Activated CD8-positive, alpha-beta memory T cell treated with anti-CD3 and anti-CD28 coated beads, Interleukin-2, amount 50 U/mL, for 1 hour (primary cell): Measurements from ENCODE around the gene ABI3BP.
"Not testable (repeated sequence)": the region's sequence is repeated elsewhere in the genome, so short reads cannot be mapped to it uniquely, and the experiment has no call there.

Experiments
- DNase-seq: peaks from one replicate; pipeline ENCODE4 v3.0.0-alpha.2; 2020; ENCODE audit errors: extremely low read depth

Gene ABI3BP

DNA sequence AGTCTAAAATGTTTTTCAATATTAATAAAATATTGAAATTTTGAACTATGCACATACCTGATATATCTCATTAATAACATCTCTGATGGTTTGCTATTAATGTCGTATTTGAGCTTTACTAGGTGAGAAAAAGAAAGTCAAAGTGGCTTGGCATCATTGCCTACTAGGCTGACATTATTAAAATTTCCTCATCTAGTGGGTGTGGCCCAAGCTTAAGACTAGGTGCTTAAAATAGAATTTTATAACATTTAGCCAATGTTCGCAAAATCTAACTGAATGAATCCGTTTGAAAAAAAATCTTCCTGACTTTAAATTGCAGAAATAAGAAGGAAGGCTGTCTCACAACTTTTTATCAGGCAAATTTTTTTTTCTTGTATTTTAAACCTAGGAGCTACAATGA, 46.1 kb downstream of the ABI3BP start:
- DNase-seq, result no peak

DNA sequence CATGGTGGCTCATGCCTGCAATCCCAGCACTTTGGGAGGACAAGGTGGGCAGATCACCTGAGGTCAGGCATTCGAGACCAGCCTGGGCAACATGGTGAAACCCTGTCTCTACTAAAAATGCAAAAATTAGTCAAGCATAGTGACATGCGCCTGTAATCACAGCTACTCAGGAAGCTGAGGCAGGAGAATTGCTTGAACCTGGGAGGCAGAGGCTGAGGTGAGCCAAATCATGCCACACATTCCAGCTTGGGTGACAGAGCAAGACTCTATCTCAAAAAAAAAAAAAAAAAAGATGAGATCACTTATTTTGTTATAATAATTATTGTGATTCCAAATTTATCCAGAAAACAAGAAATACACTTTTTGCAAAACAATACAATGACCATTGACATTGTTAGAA, 47.1 kb downstream of the ABI3BP start:
- not testable (repeated sequence) for DNase-seq

DNA sequence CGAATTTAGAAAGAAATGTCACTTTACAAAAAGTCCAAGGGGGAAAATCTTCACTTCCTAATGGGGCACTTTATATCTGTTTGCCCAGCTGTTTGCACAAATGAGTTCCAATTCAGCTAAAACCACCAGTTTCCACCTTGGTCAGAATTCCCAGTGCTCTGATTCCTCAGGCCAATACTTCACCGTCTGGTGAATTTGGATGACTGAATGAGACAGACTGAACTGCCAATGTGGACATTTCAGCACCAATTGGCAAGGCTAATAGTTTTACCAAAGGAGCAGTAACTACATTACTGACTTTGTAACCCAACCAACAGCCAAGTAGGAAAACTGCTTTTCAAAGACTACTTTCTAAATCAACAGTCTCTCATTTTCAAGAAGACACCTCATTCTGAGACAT, 51.8 kb downstream of the ABI3BP start:
- no peak for DNase-seq

DNA sequence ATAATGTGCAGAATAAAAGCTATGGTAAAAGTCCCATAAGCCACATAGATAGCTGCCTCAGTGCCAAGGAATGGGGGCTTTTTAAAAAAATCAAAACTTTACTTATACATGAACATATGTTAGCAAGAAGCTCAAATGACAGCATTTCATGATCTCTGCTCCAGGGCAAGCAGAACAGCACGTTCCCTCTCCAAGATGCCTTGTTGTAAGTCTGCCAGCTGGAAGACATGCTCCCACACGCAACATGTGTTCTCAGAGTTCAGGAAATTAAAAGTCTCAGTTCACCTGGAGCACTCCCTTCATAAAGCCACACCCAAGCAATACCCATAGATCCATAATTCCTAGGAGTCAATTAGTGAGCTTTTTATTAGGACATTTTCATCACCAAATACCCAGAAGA, 52.2 kb downstream of the ABI3BP start:
- no peak for DNase-seq

DNA sequence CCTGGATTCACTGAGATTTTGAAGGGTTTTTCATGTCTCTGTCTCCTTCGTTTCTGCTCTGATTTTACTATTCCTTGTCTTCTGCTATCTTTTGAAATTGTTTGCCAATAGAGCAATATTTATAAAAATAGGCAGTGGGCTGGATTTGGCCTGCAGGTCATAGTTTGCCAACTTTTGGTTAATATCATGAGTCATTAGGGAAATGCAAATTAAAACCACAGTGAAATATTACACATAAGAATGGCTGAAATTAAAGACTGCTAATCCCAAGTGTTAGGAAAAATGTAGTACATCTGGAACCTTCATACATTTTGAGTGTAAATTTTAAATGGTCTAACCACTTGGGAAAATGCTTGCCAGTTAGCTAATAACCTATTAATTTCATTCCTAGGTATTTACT, 56.3 kb downstream of the ABI3BP start:
- DNase-seq, result no peak

DNA sequence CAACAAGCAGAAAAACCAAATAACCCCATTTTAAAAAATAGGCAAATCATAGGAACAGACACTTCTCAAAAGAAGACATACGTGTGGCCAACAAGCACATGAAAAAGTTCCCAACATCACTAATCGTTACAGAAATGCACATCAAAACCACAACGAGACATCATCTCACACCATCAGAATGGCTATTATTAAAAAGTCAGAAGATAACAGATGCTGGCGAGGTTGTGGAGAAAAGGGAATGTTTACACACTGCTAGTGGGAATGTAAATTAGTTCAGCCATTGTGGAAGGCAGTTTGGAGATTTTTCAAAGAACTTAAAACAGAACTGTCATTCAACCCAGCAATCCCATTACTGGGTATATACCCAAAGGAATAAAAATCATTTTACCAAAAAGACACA, 60.7 kb downstream of the ABI3BP start:
- DNase-seq, result no peak

DNA sequence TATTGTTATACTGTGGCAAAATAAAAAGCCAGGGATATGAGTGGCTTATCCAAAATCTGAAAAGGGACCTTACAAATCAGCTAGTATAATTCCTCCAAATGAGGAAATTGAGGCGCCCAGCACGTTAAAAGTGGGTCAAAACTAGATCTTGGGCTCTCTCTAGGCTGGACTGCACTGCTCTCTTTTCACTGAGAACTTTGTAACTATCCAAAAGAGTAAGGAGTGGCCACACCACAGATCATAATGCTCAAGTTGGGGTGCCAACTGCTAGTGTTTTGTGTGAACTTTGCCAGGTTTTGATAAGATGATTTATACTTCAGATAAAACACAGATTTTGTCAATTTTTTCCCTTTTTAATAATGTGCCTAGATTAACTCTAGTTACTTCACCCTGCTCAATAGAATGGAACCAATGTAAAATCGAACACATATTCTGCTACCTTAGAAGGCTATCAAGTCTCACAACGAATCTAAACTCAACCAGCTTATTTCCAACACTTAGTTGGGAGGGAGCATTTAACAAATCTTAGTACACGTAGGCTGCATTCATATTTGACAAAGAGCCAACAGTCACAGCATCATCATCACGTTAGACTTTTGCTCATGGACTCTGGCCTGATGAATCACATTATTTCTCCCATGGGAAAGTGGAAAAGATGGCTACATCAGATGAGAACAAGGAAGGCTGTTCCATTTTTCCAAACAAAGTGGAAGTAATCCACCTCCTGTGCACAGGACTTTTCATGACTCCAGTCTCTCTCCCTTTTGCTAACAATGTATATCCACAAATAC, 64.4 kb downstream of the ABI3BP start:
- no peak for DNase-seq

DNA sequence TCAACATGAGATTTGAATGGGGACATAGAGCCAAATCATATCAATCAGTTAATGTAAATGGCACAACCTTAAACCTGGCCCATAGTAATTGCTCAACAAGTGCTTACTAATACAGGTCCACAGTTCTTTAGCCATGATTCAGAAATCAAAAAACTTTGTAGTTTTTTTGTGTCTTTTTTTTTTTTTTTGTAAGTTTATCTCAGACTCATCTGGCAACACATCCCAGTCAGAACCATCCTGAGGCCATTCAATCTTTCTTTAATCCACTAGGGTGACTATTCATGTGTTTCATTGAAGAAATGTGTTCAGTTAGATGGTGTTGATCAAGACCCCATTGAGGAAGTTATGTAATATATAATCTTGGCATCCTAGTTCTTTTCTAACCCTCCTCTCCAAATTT, 65.4 kb downstream of the ABI3BP start:
- DNase-seq, result no peak

DNA sequence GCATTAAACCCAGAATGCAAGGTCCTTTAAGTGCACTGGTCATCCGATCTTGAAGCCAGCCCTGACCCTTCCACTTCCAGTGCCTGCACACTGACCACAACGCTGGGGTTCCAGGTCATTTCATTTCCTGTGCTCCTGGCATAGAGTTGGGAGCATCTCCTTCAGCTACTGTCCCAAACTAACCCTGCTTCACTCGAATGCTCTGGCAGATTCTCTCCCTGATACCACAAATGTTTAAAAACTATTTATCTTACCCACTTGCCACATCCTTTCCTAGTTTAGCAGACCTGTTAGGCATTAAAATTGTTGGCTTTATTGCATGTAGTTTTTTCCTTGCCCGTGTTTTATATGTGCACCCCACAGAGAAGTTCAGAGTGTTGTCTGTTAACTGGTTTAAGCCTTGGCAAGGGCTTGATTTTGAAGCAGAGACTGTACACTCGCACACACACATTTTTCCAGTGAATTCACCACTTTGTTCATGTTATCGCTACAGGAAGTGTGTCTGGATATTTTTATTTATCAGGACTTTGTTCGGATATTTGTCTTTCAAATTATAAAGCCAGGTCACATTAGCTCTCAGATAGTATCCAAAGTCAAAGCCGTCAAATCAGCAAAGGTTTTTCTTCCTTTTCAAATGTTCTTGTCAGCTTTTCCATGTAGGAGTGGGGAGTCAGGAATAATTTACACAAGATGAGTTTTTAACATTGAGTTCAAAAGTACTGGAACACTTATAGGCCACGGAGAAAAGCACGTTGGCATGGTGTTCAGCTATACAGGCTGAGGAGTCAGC, 77.3 kb downstream of the ABI3BP start:
- DNase-seq, result no peak

DNA sequence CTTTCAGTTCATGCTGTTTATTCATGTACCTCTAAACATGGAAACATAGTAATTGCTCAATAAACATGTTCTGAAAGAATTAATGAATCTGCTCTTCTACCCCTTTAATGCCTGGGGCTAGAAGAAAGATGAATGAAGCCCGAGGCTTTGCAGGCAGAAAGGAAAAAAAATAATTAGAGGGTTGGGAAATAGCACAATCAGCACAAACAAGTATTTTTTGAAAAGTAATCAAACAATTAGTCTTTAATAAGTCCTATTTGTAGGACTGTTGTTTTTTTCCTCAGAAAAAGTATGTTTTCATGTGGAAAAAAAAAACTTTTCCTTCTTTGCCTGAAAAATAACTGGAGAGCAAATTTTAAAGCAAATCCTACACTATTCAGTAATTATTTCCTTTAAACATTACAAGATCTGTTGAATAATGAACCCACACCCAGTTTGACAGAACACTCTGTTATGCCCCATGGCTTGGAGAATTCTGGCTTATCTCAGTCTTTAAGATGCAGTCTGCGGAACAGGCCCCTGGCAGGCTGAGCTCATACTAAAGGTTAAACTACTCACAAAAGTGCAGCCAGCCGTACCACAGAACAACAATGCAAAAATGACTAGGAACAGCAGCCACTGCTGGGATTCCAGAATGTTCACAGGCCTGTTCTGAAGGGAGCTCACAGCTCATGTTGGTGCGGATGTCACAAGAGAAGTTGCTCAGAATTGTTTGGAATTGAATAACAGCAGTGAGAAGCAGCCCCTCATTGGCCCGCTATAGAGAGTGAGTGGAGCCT, 79.2 kb downstream of the ABI3BP start:
- DNase-seq, result no peak

DNA sequence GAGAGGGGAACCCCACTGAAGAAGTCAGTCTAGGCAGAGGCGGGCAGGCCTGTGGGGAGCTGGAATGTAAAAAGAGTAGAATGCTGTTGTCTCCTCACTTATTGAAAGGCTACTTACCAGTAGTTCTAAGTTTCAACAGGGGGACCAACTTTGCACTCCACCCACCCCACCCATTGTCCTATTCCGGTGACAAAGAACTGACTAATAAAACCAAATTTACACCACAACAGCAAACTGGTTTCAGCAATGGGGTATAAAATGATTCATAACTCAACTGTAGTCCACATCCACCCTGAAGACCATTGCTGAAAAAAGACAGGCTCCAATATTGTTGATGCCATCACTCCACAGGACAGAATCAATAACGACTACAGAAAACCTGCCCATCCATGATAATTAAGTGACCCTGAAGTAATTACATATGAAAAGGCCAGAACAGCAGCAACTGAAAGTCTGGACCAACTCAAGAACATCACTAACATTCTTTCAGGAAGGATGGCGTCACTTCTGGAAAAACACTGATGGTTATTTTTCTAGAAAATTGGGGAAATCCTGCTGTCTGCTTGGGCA, 80.2 kb downstream of the ABI3BP start:
- no peak for DNase-seq

DNA sequence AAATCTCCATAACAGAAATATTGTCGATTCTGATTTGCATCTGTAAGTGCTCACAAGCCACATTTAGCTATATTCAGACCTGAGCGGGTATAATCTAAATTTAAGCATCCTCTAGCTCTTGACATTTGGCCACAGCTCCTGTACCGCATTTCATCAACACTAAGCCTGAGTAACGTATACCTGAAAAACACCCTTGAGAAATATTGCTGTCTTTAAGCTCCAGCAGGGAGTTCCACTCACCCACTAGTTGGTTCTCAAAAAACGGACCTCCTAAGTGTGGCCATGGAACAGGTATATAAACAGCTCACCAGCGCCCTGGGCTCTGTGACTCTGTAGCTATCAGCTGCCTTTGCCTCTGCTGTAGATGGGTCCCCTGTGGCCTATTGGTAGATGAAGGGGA, 80.7 kb downstream of the ABI3BP start:
- no peak for DNase-seq

DNA sequence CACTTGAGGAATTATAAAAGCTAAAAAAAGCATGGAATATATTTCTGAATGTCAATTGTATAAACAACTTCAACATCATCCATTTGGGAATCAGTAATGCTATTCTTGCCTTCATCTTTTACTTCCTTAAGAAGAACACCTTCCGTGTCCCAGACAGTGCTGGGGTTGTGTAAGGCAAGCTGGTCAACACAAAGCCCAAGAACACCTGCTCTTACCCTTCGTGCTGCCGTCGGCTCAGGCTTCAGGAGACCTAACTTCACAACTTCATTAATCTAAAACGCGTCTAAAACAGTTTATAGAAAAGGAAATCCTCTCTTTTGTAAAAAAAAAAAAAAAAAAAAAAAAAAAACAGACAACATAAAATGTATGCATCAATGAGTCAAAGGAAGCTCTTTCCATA, 81.3 kb downstream of the ABI3BP start:
- no peak for DNase-seq

DNA sequence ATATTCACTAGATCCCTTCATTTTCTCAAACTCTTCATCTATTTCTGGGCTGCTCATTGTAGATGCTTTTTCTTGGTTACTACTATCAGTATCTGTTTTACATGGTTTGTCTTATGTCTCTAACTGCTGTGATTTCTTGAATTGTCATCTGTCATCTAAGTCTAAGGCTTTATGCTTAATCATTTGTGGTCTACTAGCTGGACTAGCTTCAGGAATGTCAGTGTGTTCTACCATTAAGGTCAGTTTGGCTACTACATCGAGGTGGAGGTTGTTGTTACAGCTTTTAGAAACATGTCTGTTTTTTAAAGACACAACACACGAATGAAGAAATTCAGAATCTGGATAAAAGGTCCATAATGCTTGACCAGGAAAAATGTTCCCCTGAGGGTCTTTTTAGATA, 82.2 kb downstream of the ABI3BP start:
- no peak for DNase-seq

DNA sequence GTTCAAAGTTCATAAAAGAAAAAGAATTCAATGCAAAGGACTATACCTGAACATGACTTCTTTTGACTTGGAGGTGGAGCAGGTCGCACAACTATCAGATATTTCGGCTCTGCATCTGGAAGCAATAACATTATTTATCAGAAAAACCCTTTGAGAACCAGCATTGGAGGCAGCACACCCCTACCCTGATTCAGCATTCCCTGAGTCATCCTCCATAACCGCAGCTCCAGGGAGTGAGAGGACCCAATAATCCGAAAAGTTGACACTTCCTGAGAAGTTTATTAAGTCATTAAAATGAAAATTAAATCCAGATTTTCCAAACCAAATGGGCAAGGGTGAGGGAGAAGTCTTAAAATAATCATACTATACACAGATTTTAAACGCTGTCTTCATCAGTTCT, 90.6 kb downstream of the ABI3BP start:
- no peak for DNase-seq

DNA sequence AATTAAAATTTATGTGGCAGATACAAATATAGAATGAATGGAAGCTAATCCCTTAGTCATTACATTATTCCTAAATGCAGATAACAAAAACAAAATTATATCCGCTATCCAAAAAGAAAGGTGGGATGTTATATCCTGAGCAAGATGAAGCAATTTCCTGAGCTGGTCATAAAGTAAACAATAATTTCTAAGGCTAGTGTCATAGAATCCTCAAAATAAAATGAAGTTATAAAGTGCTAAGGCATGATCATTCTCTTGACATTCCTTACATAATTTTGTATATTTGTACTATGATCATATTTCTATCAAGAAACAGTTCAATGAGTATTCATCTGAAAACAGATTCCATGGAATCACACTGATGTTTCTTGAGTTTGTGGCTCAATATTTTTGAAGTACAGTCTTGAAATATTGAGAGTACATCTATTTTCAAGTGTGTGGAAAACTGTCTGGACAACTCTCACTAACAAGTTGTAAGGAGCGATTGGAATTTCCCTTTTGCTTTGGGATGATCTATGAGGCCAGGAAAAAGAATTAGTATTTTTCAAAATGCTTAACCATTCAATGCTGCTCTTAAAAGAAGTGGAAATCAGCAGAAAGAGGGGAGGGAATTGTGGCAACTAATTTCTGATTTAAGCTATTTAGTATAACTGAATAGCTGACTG, 92.4 kb downstream of the ABI3BP start:
- no peak for DNase-seq

DNA sequence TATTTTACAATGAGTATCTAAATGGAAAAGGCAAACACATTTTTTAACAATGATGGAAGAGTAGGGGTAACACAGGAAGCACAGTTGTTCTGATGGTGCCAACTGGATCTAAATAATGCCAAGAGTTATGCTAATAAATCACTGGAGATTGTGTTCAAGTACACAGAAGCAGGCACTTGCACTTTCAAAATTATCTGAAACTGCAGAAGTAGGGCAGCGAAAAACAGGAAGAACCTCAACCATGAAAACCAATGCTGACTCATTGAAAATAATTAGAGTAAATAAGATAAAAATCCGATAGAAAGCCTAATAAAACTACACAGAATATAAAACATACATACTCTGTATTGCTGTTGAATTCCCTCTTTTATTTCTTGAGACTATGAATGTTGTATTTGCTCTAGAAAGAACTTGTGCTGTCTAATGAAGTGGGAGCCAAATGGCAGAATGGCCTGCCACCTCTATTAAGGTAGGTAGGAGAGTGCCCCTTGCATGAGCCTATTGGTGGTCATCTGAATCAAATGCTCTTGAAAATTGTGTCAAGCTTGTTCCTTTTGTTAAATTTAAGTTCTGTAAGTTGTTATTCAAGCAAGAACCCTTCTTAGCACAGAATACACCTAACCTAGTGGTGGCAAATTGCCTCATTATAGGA, 93.7 kb downstream of the ABI3BP start:
- DNase-seq, result no peak

DNA sequence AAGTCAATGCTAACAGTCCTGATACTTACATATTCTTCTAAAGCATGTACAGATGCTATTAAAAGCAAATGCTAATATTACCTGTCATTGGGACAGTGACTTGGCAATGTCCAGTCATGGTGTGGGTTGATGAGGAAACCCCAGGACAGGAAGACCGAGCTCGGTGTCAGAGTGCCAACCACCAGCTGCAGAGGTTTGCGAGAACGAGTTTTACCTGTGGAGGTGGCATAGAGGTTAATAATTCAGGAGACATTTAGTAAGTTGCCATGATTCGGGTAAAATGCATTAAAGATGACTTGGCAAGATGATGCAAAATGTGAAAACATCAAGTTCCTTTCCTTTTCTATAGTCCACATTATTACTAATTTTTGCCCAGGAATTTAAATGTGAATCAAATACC, 94.5 kb downstream of the ABI3BP start:
- no peak for DNase-seq

DNA sequence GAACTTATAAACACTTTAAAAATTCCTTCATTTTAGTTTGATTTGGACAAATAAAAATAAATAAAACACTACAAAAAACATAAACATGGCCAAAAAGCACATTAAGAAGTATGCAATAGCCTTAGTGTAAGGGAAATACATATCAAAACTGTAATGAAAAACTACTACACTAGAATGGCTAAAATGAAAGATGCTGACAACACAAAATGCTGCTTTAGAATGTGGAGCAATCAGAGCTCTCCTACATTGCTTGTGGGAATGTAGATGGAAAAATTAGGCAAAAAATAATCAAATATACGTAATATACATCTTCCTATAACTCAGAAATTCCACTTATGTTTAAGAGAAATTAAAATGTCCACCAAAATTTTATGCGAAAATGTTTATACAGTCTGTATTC, 96.2 kb downstream of the ABI3BP start:
- DNase-seq, result no peak

DNA sequence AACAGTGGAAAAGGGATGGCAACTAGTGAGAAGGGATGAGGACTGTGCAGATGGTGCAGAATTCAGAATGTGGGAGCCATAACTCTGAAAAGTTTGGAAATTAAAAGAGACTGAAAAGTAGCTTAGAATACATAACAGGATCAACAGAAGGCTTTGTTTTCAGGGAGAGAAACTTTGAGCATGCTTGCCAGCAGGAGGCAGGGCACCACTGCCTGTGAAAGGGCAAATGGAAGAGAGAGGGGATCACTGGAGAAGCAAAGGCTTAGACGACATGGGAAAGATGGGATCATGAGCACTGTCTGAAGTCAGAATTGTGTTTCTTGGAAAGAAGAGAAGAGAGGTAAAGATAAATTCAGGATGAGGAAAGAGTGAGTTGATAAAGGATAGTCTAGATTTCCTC, 99.6 kb downstream of the ABI3BP start:
- no peak for DNase-seq

DNA sequence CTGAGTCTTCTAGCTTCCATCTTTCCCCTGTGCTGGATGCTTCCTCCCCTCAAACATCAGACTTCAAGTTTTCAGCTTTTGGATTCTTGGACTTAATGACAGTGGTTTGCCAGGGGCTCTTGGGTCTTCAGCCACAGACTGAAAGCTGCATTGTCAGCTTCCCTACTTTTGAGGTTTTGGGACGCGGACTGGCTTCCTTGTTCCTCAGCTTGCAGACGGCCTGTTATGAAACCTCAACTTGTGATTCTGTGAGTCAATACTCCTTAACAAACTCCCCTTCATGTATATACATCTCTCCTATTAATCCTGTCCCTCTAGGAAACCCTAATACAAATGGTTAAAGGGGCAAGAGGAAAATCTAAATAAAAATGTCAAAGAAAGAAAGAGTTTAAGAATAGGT, 100.1 kb downstream of the ABI3BP start:
- no peak for DNase-seq
